ENCODE results near the gene SNX25. TPM values are rescaled to one million over a fixed set of nuclear protein-coding genes. Genes with fewer than 3 reads are reported as not detected.

Gene SNX25
- total RNA-seq, 1 donor from 2014 or later, result 13.0 TPM

GRCh38 chr4:185364886-185365285 is 155.5 kb downstream of the SNX25 start:
- intact Hi-C loops (cut with DNase I), result no loop called here
- no peak for DNase-seq (ENCODE audit: extremely low spot score in 2 of 2)
- Histone ChIP-seq H3K9me3 (no peaks in the 10 kb centered on the region), H3K27me3 (no peaks in the 10 kb centered on the region), H3K4me1 (no peaks in the 10 kb centered on the region), H3K4me3 (no peak overlapping the region), H3K36me3 (peaks cover 0 to 4% of the 10 kb centered on the region in 2 donors), H3K27ac (no peak overlapping the region)
- no peak for TF ChIP-seq POLR2AphosphoS5 (IDR thresholded peaks at IDR 0.05; ENCODE audit: insufficient read depth in 1 of 2, low read depth in 1 of 2)
- TF ChIP-seq, protein P1, sequence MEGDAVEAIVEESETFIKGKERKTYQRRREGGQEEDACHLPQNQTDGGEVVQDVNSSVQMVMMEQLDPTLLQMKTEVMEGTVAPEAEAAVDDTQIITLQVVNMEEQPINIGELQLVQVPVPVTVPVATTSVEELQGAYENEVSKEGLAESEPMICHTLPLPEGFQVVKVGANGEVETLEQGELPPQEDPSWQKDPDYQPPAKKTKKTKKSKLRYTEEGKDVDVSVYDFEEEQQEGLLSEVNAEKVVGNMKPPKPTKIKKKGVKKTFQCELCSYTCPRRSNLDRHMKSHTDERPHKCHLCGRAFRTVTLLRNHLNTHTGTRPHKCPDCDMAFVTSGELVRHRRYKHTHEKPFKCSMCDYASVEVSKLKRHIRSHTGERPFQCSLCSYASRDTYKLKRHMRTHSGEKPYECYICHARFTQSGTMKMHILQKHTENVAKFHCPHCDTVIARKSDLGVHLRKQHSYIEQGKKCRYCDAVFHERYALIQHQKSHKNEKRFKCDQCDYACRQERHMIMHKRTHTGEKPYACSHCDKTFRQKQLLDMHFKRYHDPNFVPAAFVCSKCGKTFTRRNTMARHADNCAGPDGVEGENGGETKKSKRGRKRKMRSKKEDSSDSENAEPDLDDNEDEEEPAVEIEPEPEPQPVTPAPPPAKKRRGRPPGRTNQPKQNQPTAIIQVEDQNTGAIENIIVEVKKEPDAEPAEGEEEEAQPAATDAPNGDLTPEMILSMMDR (IDR thresholded peaks at IDR 0.05), result no peak
- no peak for TF ChIP-seq POLR2A (IDR thresholded peaks at IDR 0.05)

GRCh38 chr4:185369731-185370130 is 160.3 kb downstream of the SNX25 start:
- H3K27ac ChIP-seq, result no peak overlapping the region
- TF ChIP-seq, protein P1 (IDR thresholded peaks at IDR 0.05), result no peak
- no peak for TF ChIP-seq POLR2AphosphoS5 (IDR thresholded peaks at IDR 0.05; ENCODE audit: insufficient read depth in 1 of 2, low read depth in 1 of 2)
- TF ChIP-seq POLR2A (IDR thresholded peaks at IDR 0.05), result no peak

GRCh38 chr4:185370268-185370949 is 161.0 kb downstream of the SNX25 start:
- no peaks in the 10 kb centered on the region for H3K27me3 ChIP-seq
- TF ChIP-seq POLR2A (IDR thresholded peaks at IDR 0.05) (no peak), POLR2AphosphoS5 (IDR thresholded peaks at IDR 0.05; ENCODE audit: insufficient read depth in 1 of 2, low read depth in 1 of 2) (no peak)
- TF ChIP-seq, protein P1 (IDR thresholded peaks at IDR 0.05), result no peak
- no peak overlapping the region for H3K4me3 ChIP-seq
- no peak for DNase-seq (ENCODE audit: extremely low spot score in 2 of 2)
- no peaks in the 10 kb centered on the region for H3K9me3 ChIP-seq
- no peaks in the 10 kb centered on the region for H3K4me1 ChIP-seq
- H3K27ac ChIP-seq, result no peak overlapping the region
- intact Hi-C loops (cut with DNase I), result no loop called here
- H3K36me3 ChIP-seq, result peaks cover 0 to 8% of the 10 kb centered on the region in 2 donors

More at GRCh38 chr4:185369731-185370130, 160.3 kb downstream of the SNX25 start:
- intact Hi-C loops (cut with DNase I), result no loop called here
- DNase-seq (ENCODE audit: extremely low spot score in 2 of 2), result no peak
- Histone ChIP-seq H3K36me3 (peaks cover 0 to 8% of the 10 kb centered on the region in 2 donors), H3K4me3 (no peak overlapping the region), H3K9me3 (no peaks in the 10 kb centered on the region), H3K27me3 (no peaks in the 10 kb centered on the region), H3K4me1 (no peaks in the 10 kb centered on the region)

DNA sequence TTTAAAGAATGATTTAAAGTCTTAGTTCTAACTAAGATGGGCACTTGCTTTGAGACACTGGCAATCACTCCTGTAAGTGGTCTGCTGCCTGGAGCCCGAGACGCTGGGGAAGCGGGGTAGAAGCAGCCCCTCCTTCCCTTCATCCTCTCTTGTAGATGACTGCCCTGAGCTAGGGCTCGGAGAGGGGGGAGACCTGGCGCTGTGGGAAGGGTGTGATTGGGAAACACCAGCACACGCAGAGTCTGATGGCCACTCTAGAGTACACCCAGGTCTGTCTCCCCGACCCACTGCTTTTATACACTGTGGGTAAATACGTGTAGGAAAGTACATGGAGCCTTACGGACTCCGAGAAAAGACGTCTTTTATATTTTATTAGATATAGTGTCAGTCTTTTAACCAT is 162.3 kb downstream of the SNX25 start:
- Histone ChIP-seq H3K4me1 (no peaks in the 10 kb centered on the region), H3K27me3 (no peaks in the 10 kb centered on the region), H3K27ac (no peak overlapping the region), H3K9me3 (no peaks in the 10 kb centered on the region), H3K36me3 (peaks cover 0 to 8% of the 10 kb centered on the region in 2 donors), H3K4me3 (no peak overlapping the region)
- no peak for TF ChIP-seq POLR2A (IDR thresholded peaks at IDR 0.05)
- TF ChIP-seq, protein P1 (IDR thresholded peaks at IDR 0.05), result no peak
- intact Hi-C loops (cut with DNase I), result no loop called here
- no peak for DNase-seq (ENCODE audit: extremely low spot score in 2 of 2)

DNA sequence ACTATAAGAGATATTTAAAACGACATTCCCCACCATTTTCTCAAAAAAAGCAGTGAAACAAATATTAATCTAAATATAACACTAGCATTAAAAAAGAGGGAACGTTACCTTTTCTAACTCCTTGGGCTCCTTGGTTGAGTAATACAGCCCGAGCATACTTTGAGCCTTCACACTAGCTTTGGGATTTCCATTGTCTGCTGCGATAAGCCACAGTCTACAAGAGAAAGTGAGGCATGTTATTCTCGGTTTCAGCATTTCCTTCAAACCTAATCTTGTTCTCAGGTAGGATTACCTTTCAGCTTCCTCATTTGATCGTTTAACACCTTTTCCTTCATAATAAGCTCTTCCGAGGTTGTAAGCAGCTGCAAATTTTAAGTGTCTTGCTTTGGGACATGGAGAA is 164.6 kb downstream of the SNX25 start:
- no peak overlapping the region for H3K4me3 ChIP-seq
- intact Hi-C loops (cut with DNase I), result no loop called here
- no peak for DNase-seq (ENCODE audit: extremely low spot score in 2 of 2)

More for the DNA sequence above, 164.6 kb downstream of the SNX25 start:
- Histone ChIP-seq H3K27ac (no peak overlapping the region), H3K9me3 (no peaks in the 10 kb centered on the region), H3K4me1 (no peaks in the 10 kb centered on the region), H3K27me3 (no peaks in the 10 kb centered on the region), H3K36me3 (peaks cover 0 to 8% of the 10 kb centered on the region in 2 donors)
- TF ChIP-seq POLR2A (IDR thresholded peaks at IDR 0.05) (no peak), POLR2AphosphoS5 (IDR thresholded peaks at IDR 0.05; ENCODE audit: insufficient read depth in 1 of 2, low read depth in 1 of 2) (no peak)
- TF ChIP-seq, protein P1 (IDR thresholded peaks at IDR 0.05), result no peak

Measured in vagina (tissue), 2 donors.